ENCODE measurements around the gene ZNF516.

The ZNF516 gene

GRCh38 chr18:76380127-76380729, 114.8 kb downstream of the ZNF516 start:
- no peak for DNase-seq (ENCODE audit: low read depth)

- DNase-seq (ENCODE audit: low read depth): no peak
Measured at GRCh38 chr18:76379226-76380126, 115.6 kb downstream of the ZNF516 start.

- DNase-seq (ENCODE audit: low read depth): no peak
Measured at GRCh38 chr18:76378526-76379215, 116.4 kb downstream of the ZNF516 start.

DNA sequence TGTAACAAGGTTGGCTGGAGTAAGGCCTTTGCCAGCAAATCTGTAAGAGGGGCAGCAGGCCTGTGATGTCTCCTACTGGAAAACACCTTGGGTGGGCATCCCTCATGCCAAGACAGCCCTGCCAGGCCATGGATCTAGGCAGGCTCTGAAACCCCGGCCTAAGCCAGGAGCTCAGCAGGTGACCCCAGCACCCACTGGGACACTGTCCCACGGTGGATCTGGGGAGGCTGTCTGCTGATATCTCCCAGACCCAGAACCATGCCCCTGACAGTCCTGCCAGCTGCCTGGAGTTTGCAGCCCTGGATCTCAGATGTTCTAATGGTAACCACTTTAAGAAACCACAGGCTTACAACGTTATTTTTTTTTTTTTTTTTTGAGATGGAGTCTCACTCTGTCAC, 117.7 kb downstream of the ZNF516 start:
- no peak for DNase-seq (ENCODE audit: low read depth)

DNA sequence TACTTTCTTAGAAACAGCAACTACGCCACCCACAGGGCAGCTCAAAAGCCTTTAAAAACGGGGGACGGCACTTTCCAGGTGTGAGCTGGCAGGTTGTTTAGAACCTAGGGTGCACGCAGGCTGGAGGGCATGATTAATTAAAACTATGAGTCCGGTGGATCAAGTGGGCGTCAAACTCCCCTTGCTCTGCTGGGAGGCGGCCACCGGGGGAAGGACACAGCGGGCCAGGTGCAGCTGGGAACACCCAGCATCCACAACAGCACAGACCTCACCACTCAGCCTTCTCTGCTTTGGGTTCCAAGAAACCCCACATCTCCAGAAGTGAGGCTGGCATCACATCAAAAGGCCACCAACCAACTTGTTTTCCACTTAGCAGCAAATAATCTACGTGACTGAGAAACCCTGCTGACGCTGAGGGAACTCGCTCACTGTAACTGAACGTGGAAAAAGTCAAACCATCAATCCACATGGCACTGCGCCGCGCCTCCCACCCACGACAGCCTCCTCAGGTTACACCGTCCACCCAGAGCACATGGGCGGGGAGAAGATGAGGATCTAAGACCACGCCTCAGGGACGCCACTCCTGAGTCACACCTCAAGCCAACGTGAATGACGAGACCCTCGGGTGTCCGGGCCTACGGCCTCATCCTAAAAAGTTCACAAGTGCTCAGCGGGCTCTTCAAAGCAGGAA, 118.2 kb downstream of the ZNF516 start:
- DNase-seq (ENCODE audit: low read depth): peak; percentile 35

- DNase-seq (ENCODE audit: low read depth): no peak
Measured at GRCh38 chr18:76376225-76376624, 118.8 kb downstream of the ZNF516 start.

- DNase-seq (ENCODE audit: low read depth): peak; percentile 22
Measured at GRCh38 chr18:76374330-76375281, 120.4 kb downstream of the ZNF516 start.

DNA sequence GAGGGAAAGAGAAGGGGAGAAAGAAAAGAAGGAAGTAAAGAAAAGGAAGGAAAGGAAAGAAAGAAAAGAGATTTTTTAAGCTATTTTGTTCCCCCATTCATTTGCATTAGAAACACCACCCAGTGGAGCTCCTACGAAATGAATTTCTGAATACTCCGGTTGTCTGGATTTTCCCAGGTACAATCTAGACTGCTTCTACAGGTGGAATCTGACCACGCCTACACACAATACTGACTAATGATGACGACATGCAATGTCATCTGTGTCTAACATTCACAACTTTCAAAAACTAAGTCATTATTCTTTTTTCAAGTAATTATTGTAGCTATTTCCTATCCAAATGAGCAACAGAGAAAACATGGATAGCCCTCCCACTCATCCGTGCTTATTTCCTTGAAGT, 121.7 kb downstream of the ZNF516 start:
- DNase-seq (ENCODE audit: low read depth): no peak

- no peak for DNase-seq (ENCODE audit: low read depth)
Measured at GRCh38 chr18:76371301-76372203, 123.5 kb downstream of the ZNF516 start.

GRCh38 chr18:76370686-76371085, 124.4 kb downstream of the ZNF516 start:
- no peak for DNase-seq (ENCODE audit: low read depth)

- DNase-seq (ENCODE audit: low read depth): no peak
Measured at GRCh38 chr18:76370201-76370600, 124.8 kb downstream of the ZNF516 start.

DNA sequence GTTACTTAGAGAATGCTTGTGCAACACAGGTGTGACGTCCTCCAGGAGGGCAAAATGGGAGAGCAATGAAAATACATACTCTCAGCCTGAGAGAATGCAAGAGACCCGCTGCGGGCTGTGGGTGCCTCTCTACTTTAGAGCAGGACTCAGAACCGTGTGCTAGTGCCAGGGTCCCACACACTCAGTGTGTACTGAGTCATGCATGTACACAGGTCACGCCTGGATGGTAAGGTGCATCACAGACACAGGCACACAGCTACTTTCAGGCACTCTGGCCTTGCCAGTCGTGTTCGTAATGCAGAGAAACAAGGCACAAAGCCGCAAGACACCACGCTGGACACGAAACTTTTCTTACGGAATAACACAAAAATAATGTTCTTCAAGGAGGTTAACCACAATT, 125.3 kb downstream of the ZNF516 start:
- no peak for DNase-seq (ENCODE audit: low read depth)

GRCh38 chr18:76368976-76369375, 126.1 kb downstream of the ZNF516 start:
- DNase-seq (ENCODE audit: low read depth): no peak

DNA sequence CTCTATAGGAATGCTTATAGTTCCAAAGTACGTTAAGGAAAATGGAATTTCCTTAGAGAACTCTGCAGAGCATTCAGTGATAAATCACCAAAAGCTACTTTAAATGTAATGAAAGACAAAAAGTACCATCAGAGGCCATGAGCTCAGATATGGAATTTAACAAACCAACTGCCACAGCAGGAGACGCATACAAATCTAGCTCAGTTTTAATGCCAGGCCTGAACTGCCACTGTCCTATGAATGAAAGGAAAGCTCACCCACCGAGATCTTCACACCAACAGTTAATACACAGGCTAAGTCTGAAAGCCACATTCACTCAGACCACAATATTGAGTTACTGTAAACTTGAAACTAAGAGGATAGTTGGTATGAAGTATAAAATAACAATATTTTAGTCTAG, 126.8 kb downstream of the ZNF516 start:
- no peak for DNase-seq (ENCODE audit: low read depth)

- no peak for DNase-seq (ENCODE audit: low read depth)
Measured at GRCh38 chr18:76367168-76368125, 127.6 kb downstream of the ZNF516 start.

GRCh38 chr18:76365561-76365960, 129.5 kb downstream of the ZNF516 start:
- no peak for DNase-seq (ENCODE audit: low read depth)

GRCh38 chr18:76364282-76365259, 130.5 kb downstream of the ZNF516 start:
- no peak for DNase-seq (ENCODE audit: low read depth)
